Hepatocyte (in vitro differentiated cells): ENCODE data around the gene ACTR1A. TPM values are rescaled to one million over a fixed set of nuclear protein-coding genes. Genes with fewer than 3 reads are reported as not detected.

ENCODE experiments used
- DNase-seq: peaks from one replicate; pipeline ENCODE4 v3.0.0-alpha.2; 2016; ENCODE audit warnings: low spot score
- H2AFZ ChIP-seq: fragments of 200-600 bp; sonication (generic); 2 replicates; pipeline ENCODE4 v1.6.0; 2016; ENCODE audit warnings: antibody characterized with exemption, mild to moderate bottlenecking
- H3K27ac ChIP-seq: fragments of 200-600 bp; sonication (generic); 2 replicates; pipeline ENCODE4 v1.5.1; 2016; ENCODE audit warnings: mild to moderate bottlenecking
- H3K27me3 ChIP-seq: fragments of 200-600 bp; sonication (generic); 2 replicates; pipeline ENCODE4 v1.6.1; 2016
- H3K36me3 ChIP-seq: fragments of 200-600 bp; sonication (generic); replicated peaks from 2 replicates; pipeline ENCODE4 v1.5.1; 2016; ENCODE audit warnings: low read depth; ENCODE audit not compliant: insufficient read depth
- H3K4me1 ChIP-seq: fragments of 200-600 bp; sonication (generic); 2 replicates; pipeline ENCODE4 v1.5.1; 2016; ENCODE audit warnings: mild to moderate bottlenecking, moderate library complexity; ENCODE audit not compliant: insufficient read depth
- H3K4me2 ChIP-seq: fragments of 200-600 bp; sonication (generic); 2 replicates; pipeline ENCODE4 v1.6.0; 2016
- H3K4me3 ChIP-seq: fragments of 200-600 bp; sonication (generic); 2 replicates; pipeline ENCODE4 v1.5.1; 2016; ENCODE audit warnings: mild to moderate bottlenecking
- H3K79me2 ChIP-seq: fragments of 200-600 bp; sonication (generic); 2 replicates; pipeline ENCODE4 v1.6.0; 2017; ENCODE audit warnings: mild to moderate bottlenecking
- H3K9me2 ChIP-seq: fragments of 200-600 bp; sonication (generic); replicated peaks from 2 replicates; pipeline ENCODE4 v1.6.0; 2017; ENCODE audit warnings: mild to moderate bottlenecking; ENCODE audit not compliant: insufficient read depth
- H3K9me3 ChIP-seq: fragments of 200-600 bp; sonication (generic); 2 replicates; pipeline ENCODE4 v1.5.1; 2016; ENCODE audit warnings: low read depth, mild to moderate bottlenecking
- H4K20me1 ChIP-seq: fragments of 200-600 bp; sonication (generic); 2 replicates; pipeline ENCODE4 v1.6.0; 2016; ENCODE audit warnings: mild to moderate bottlenecking; ENCODE audit not compliant: insufficient read depth, poor library complexity, severe bottlenecking
- EZH2 ChIP-seq: fragments of 200-600 bp; sonication (generic); IDR thresholded peaks from 2 replicates; pipeline ENCODE4 v1.6.1; 2016; ENCODE audit warnings: antibody characterized with exemption, mild to moderate bottlenecking, borderline replicate concordance
- EZH2phosphoT487 ChIP-seq: fragments of 200-600 bp; sonication (generic); IDR thresholded peaks from one replicate; pipeline ENCODE4 v1.6.1; 2018; ENCODE audit warnings: antibody characterized with exemption, mild to moderate bottlenecking, low read depth, moderate library complexity; ENCODE audit not compliant: unreplicated experiment, severe bottlenecking
- WGBS: methylation state at CpG from one replicate; pipeline ENCODE4 v1.1.6; 2016; ENCODE audit warnings: low lambda C conversion rate; ENCODE audit errors: missing lambda C conversion rate; 5-methylcytosine and 5-hydroxymethylcytosine counted together
- polyA plus RNA-seq: library from polyadenylated mRNA; unstranded; fragments of >200 nt; fragmentation: Nextera tagmentation; extraction: Ambion mirVana; gene quantifications from 2 replicates; pipeline ENCODE4 v1.2.1, GENCODE V29; 2016
- total RNA-seq: library from RNA; depleted of rRNA; stranded (reverse); fragments of >200 nt; gene quantifications from 2 replicates; pipeline ENCODE4 v1.2.3, GENCODE V29; 2014
- TF ChIP-seq, protein P1 (sequence below): fragments of 200-600 bp; sonication (generic); IDR thresholded peaks from 2 replicates; pipeline ENCODE4 v1.5.1; 2016; ENCODE audit warnings: antibody characterized with exemption, mild to moderate bottlenecking; ENCODE audit not compliant: poor library complexity

Gene ACTR1A
- total and polyA plus RNA-seq, 2 experiments from 2014 or later = 86.7 to 90.7 TPM

DNA sequence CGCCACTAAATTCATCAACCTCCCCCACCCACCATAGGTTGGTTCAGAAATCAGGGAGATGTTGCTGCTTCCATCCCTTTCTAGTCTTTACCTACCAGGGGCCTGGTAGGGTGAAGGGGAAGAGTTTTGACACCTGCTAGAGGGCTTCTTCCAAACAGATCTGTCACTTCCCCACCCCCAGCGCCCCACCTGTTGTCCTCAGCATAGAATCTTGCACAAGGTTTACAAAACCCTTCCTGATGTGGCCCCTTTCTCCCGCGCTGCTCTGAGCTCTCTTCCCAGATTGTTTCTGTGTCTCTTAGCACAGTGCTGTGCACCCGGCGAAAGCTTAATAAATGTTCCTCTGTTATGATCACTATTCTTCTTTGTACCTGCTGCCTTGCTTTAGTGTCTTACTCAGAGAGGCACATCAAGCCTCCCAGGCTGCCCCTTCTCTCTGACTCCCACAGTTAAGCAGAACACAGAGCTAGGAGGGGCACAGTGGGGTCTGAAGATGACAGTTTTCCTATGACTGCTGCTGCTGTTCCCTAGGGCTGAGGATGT lies 39.9 kb downstream of the ACTR1A start:
- no peak overlapping the region for H3K4me3 ChIP-seq
- WGBS = 74% methylated on average over 6 of the region's 6 CpGs

DNA sequence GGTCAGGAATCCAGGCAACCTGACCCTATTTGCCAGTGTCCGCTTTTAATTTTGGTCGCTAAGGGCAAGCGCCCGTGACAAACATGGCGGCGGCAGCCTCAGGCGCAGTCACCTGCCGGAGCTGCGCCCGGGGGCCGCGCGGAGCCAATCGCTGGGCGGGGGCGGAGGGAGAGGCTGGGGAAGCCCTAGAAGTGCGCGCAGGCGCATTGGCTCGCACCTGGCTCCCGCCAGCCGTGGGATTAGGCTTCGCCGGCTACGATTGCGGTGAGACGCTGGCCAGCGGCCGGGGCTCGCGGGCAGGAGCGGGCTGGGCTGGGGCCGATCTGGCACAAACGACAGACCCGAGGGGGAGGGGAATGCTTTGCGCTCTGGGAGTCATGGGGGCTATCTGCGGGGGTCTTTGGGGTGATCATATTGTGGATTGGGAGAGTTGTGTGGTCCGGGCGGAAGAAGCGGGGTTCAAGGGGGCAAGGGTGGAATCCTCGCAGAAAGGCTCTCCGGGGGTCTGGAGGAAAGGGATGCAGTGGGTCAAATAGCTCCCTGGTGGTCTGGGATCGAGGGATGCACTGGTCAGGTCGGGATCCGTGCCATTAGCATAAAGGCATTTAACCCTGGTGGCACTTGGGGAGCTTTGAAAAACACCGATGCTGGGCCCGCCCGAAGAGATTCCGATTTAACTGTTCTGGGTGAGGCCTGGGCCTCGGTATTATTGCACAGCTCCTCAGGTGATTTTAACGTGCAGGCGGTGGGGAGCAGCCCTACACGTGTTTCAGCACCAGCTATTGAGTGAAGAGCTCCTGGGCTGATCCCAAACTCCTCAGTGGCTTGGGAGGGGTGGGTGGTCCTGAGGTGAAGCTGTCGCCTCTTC lies 41.1 kb downstream of the ACTR1A start:
- Histone ChIP-seq H3K27ac (peak overlapping the region; percentile 20), H3K4me2 (peak overlapping the region; percentile 96), H3K9me3 (no peaks in the 10 kb centered on the region), H3K79me2 (peaks cover 7% of the 10 kb centered on the region), H3K36me3 (no peaks in the 10 kb centered on the region), H3K27me3 (no peaks in the 10 kb centered on the region), H3K9me2 (no peaks in the 10 kb centered on the region), H3K4me3 (peak overlapping the region; percentile 49), H4K20me1 (no peaks in the 10 kb centered on the region), H2AFZ (peak overlapping the region; percentile 86), H3K4me1 (peaks cover 22% of the 10 kb centered on the region)
- no peak for TF ChIP-seq EZH2
- no peak for TF ChIP-seq EZH2phosphoT487
- TF ChIP-seq, protein P1, sequence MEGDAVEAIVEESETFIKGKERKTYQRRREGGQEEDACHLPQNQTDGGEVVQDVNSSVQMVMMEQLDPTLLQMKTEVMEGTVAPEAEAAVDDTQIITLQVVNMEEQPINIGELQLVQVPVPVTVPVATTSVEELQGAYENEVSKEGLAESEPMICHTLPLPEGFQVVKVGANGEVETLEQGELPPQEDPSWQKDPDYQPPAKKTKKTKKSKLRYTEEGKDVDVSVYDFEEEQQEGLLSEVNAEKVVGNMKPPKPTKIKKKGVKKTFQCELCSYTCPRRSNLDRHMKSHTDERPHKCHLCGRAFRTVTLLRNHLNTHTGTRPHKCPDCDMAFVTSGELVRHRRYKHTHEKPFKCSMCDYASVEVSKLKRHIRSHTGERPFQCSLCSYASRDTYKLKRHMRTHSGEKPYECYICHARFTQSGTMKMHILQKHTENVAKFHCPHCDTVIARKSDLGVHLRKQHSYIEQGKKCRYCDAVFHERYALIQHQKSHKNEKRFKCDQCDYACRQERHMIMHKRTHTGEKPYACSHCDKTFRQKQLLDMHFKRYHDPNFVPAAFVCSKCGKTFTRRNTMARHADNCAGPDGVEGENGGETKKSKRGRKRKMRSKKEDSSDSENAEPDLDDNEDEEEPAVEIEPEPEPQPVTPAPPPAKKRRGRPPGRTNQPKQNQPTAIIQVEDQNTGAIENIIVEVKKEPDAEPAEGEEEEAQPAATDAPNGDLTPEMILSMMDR = no peak
- peak; percentile 98 for DNase-seq
- 2% methylated on average over 49 of the region's 54 CpGs for WGBS

More for the DNA sequence above, 39.9 kb downstream of the ACTR1A start:
- peak overlapping the region; percentile 24 for H3K27ac ChIP-seq
- TF ChIP-seq EZH2 = no peak
- TF ChIP-seq, protein P1 = no peak
- no peak for TF ChIP-seq EZH2phosphoT487
- H2AFZ ChIP-seq = no peak overlapping the region
- H3K4me2 ChIP-seq = peak overlapping the region; percentile 96
- no peaks in the 10 kb centered on the region for H3K9me3 ChIP-seq
- H3K79me2 ChIP-seq = peaks cover 7% of the 10 kb centered on the region
- H4K20me1 ChIP-seq = no peaks in the 10 kb centered on the region
- peaks cover 20% of the 10 kb centered on the region for H3K4me1 ChIP-seq
- H3K27me3 ChIP-seq = no peaks in the 10 kb centered on the region
- no peaks in the 10 kb centered on the region for H3K36me3 ChIP-seq
- DNase-seq = no peak
- no peaks in the 10 kb centered on the region for H3K9me2 ChIP-seq

DNA sequence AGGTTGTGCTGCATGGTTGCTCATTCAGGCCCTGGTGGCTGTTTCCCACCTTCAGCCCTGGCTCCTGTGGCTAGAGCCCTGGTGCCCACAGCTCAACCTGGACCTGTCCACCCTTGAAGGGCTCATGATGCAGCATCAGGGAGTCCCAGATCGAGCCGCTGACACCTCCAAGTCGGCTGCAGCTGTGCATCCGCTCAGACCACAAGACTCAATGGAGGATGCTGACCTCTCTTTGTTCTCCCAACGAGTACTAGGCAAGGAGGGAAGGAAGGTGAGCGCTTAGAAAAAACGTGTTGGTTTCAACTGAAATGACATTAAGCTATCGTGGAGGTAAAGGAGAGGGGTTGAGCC lies 41.7 kb downstream of the ACTR1A start:
- Histone ChIP-seq H3K79me2 (peaks cover 7% of the 10 kb centered on the region), H3K27ac (peak overlapping the region; percentile 20), H3K4me3 (no peak overlapping the region), H4K20me1 (no peaks in the 10 kb centered on the region), H3K9me3 (no peaks in the 10 kb centered on the region), H2AFZ (peak overlapping the region; percentile 86), H3K4me2 (peak overlapping the region; percentile 96), H3K27me3 (no peaks in the 10 kb centered on the region), H3K36me3 (no peaks in the 10 kb centered on the region), H3K9me2 (no peaks in the 10 kb centered on the region), H3K4me1 (peaks cover 26% of the 10 kb centered on the region)
- TF ChIP-seq EZH2phosphoT487 (no peak), EZH2 (no peak)
- TF ChIP-seq, protein P1 = no peak
- DNase-seq = no peak
- WGBS = 60% methylated on average over 8 of the region's 8 CpGs
